ENCODE results near the gene RALB.

Gene RALB

GRCh38 chr2:120265006-120265405 is 12.4 kb downstream of the RALB start:
- no peak for DNase-seq (ENCODE audit: low read depth)

- no peak for DNase-seq (ENCODE audit: low read depth)
Observed at GRCh38 chr2:120267348-120267747, 14.7 kb downstream of the RALB start.

- no peak for DNase-seq (ENCODE audit: low read depth)
Observed at GRCh38 chr2:120269076-120269744, 16.6 kb downstream of the RALB start.

GRCh38 chr2:120269816-120270215 is 17.2 kb downstream of the RALB start:
- DNase-seq (ENCODE audit: low read depth), result no peak

GRCh38 chr2:120271711-120272379 is 19.2 kb downstream of the RALB start:
- DNase-seq (ENCODE audit: low read depth), result no peak

- DNase-seq (ENCODE audit: low read depth), result peak; percentile 50
Observed at GRCh38 chr2:120272763-120273481, 20.3 kb downstream of the RALB start.

DNA sequence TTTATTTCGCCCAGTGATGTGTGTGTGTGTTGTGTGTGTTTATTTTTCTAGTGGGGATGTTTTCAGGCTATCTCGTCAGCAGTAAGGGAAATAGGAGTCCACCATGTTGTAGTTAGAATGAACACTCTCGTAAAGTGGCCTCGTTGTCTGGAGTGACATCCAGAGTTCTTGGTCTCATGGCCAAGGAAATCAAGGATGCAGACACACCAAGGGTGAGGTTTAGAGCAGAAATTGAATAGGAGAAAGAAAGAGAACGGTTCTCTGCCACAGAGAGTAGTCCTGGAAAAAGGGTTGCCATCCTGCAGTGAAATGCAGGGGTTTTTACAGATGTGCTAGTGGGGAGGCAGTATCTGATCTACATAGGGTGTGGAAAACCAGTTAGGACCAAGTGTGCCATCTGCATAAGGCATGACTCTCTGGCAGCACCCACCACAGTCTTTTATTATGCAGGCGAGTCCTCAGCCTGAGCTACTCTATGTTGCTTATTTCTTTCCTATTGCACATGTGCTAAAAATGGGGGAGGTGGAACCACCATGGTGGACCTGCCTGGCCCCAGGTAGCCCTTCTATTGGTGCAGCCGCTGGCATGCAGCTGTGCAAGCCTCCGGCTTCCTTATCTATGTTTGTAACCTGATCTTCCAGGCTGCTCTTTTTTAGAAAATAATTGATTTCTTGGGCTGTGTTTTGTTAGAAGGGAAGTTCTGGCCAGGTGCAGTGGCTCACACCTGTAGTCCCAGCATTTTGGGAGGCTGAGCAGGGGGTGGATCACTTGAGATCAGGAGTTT is 23.2 kb downstream of the RALB start:
- DNase-seq (ENCODE audit: low read depth), result no peak

DNA sequence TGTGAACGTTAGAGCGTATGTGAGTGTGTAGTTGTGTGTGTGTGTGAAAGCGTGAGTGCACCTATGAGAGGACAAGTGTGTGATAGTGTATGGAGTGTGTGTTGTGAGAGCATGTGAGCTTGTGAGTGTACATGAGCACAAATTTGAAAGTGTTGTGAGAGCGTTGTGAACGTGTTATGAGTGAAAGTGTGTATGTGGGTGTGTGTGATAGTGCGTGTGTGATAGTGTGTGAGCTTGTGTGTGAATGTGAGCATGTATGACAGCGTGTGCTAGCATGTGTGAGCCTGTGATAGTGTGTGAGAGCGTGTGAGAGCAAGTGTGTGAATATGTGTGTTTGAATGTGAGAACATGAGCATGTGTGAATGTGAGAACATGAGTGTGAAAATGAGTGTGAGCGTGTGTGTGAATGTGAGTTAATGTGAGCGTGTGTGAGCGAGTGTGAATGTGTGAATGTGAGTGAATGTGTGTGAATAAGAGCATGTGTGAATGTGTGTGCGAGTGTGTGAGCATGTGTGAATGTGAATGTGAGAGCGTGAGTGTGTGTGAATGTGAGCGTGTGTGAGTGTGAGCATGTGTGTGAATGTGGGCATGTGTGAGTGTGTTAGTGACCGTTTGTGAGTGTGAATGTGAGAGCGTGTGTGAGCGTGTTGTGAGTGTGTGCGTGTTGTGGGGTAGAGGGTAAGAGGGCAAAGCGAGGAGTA is 25.0 kb downstream of the RALB start:
- no peak for DNase-seq (ENCODE audit: low read depth)

DNA sequence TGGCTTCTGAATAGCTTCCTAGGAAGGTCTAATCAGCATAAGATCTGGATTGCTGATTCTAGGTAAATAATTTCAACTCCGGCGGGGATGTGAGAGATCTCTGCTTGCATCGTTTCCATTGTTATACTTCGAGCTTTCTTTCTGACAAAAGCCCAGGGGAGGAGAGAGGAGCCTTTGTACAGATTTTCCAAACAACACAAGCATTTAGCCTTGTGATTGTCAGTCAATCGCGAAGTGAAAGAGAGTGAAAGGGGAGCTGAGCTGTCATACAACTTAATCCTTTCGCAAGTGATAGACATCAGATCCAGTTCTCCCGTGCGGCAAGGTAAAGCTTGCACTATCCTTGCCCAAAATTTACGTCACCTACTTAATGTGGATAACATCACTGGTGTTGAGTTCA is 26.2 kb downstream of the RALB start:
- no peak for DNase-seq (ENCODE audit: low read depth)

DNA sequence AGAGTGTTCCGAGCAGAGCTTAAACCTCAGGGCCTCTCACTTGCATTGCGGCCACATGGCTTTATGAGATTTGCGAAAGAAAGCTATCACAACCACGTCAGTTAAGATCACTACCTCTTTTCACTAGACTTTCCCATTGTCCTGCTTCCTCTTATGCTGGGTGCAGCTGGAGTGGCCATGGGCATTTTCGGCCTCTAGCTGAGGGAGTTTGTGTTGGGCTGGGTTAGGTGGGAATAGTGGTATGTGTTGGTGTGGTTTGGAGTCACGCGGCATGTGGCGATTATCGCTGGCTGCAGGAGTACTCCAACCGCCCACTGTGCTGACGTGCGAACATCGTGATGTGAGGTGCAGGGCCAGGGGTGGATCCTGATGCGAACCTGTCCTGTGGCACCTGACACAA is 27.1 kb downstream of the RALB start:
- DNase-seq (ENCODE audit: low read depth), result no peak

DNA sequence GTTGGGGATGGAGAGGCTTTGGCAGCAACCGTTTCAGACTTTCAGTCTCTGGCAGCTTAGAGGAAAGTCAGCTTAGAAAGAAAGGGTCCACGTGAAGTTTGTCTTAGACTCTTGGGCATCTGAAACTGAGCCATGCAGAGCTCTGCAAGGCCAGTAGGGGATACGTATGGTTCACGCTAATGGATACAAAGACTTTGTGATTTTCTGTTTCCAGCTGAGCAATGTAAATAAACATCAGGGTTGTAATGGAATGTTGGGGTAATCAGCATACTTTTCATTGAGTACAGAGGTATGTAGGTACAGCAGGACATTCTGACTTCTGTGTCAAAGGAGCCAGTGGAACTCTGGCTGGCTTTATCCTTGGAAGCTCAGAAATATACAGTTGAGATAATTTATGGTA is 31.0 kb downstream of the RALB start:
- DNase-seq (ENCODE audit: low read depth), result peak; percentile 74

- no peak for DNase-seq (ENCODE audit: low read depth)
Observed at GRCh38 chr2:120285056-120285455, 32.4 kb downstream of the RALB start.

DNA sequence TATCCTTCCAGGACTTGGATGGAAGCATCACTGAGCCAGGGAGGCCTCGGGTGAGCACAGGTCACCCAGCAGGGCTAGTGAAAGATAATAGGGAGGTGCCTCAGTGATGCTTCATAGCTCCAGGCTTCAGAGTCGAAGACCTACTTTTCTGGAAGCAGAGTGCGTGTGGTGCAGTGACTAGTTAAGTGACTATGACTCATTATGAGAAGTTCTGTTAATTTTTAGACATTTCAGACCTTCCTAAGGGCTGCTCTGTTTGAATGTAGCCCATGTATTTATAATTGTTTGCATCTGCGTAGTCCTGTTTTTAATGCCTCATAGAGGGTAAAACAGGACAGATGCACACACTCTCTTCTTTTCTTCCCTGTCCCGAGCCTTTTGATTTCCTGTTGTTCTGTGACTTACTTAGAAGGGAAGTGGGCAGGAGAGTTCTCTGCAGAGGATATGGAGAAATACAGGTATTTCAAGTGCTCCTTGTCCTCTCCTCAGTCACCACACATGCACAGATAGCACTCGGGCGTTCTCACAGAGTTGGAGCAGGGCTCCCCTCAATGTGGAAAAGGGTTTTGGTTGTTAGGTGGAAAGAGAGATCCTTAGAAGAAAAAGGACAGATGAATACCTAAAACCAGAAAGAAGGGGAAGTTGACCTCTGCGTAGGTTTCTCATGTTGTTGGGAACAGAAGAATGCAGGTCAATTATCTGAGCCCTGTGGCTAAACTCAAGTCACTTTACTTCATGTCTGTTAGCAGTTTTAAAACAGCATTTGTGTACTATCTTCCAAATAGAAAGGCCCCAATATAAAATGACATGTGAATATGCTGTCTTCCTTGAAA is 34.7 kb downstream of the RALB start:
- DNase-seq (ENCODE audit: low read depth), result peak; percentile 88

DNA sequence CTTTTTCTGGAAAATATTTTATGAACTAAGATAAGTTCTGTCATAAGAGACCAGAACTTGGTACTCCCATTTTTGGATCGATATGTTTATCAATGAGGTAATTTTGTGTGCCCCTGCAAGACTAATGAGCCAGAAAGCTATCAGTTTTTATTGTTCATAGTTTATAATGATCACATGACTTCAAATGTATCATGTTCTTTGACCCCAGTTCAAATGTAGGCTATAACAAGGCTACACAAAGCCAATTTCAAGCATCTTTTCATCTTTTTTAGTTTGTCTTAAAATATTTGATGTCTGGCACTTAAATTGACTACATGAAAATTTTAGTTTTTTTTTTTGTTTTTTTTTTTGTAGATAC is 35.3 kb downstream of the RALB start:
- DNase-seq (ENCODE audit: low read depth), result no peak

GRCh38 chr2:120289221-120289906 is 36.7 kb downstream of the RALB start:
- DNase-seq (ENCODE audit: low read depth), result peak; percentile 20

GRCh38 chr2:120290737-120291136 is 38.1 kb downstream of the RALB start:
- no peak for DNase-seq (ENCODE audit: low read depth)

- DNase-seq (ENCODE audit: low read depth), result peak; percentile 37
Observed at GRCh38 chr2:120291401-120292311, 39.0 kb downstream of the RALB start.

DNA sequence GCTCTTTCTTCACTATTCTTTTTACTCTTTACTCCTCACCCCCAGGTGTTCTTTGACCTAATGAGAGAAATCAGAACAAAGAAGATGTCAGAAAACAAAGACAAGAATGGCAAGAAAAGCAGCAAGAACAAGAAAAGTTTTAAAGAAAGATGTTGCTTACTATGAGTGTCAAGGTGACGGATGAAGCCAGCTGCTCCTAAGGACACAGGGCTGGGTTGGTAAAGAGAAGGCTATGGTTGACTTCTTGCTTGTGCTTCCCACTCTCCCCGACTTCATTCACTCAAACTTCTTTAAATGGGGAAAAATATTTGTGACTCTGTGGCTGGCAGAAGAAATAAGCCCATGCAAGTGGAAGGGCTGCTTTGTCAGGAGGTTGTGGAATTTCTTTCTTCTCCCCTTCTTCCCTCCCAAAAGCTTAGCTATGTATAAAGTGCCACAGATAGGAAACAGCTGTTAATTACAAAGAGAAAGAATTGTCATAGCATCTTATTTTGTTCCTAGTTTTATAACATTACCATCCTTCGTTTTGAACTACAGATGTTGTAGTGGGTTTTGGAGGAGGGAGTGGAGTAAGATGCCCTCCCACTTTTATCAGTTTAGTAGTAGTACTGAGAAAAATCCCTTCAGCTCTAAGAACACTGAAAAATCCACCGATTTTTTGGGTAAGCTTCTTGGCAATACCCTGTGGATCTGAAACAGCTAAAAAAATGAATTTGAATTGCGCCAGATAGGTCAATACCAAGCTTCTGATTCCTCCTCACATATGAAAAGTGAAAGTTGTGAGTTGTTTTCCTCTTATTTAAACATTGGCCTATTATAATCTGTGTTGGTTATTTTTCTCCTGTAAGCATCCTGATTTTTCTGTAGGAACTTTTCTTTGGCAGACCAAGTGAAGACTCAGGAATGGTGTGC is 40.7 kb downstream of the RALB start:
- no peak for DNase-seq (ENCODE audit: low read depth)

Measured in iris pigment epithelial cell (primary cell).